Measurements from ENCODE around the gene CFTR. TPM values are rescaled to one million over a fixed set of nuclear protein-coding genes. Genes with fewer than 3 reads are reported as not detected.

The CFTR gene
- total RNA-seq, 1 experiment from 2014 or later, result 1.2 TPM

- Histone ChIP-seq H3K79me1 (ENCODE audit: insufficient read depth, low read depth, low read length, poor library complexity, severe bottlenecking) (no peaks in the 10 kb centered on the region), H3K23me2 (ENCODE audit: insufficient read length, low read depth, low read length, poor library complexity, severe bottlenecking) (no peaks in the 10 kb centered on the region), H4K91ac (ENCODE audit: insufficient read length, low read depth, low read length) (no peak overlapping the region), H2BK120ac (ENCODE audit: low read depth, low read length, poor library complexity, severe bottlenecking) (no peak overlapping the region), H4K5ac (ENCODE audit: insufficient read length, low read depth, low read length) (no peak overlapping the region), H3K4ac (ENCODE audit: low read depth, low read length) (no peak overlapping the region), H3K9me3 (ENCODE audit: control insufficient read depth, low read depth, low read length) (no peaks in the 10 kb centered on the region), H2AK5ac (ENCODE audit: insufficient read length, low read length) (no peak overlapping the region), H2AFZ (ENCODE audit: low read length) (no peak overlapping the region), H3K56ac (ENCODE audit: insufficient read length, low read depth, low read length) (no peak overlapping the region), H3K14ac (ENCODE audit: insufficient read depth, low read length) (no peak overlapping the region), H3K4me1 (ENCODE audit: insufficient read depth, low read length) (peaks cover 5% of the 10 kb centered on the region), H3K4me2 (ENCODE audit: insufficient read depth, insufficient read length, low read length) (no peak overlapping the region), H4K8ac (replicated peaks; ENCODE audit: insufficient read length, low read depth, low read length) (no peak overlapping the region), H4K20me1 (ENCODE audit: control insufficient read depth, insufficient read depth, insufficient read length) (no peaks in the 10 kb centered on the region), H3T11ph (ENCODE audit: low read length) (no peak overlapping the region), H2BK15ac (ENCODE audit: low read depth, low read length) (no peak overlapping the region), H3K9ac (ENCODE audit: extremely low read depth, insufficient read length, low read length) (no peak overlapping the region), H2BK20ac (ENCODE audit: low read depth, low read length, poor library complexity, severe bottlenecking) (no peak overlapping the region), H3K79me2 (ENCODE audit: insufficient read depth, low read length) (no peaks in the 10 kb centered on the region), H2BK12ac (ENCODE audit: insufficient read length, low read depth, low read length) (no peak overlapping the region), H2BK5ac (ENCODE audit: insufficient read length, low read length) (no peak overlapping the region), H3K27ac (ENCODE audit: insufficient read length, low read depth, low read length) (no peak overlapping the region), H3K18ac (ENCODE audit: insufficient read length, low read depth, low read length) (no peak overlapping the region), H3K23ac (ENCODE audit: insufficient read length, low read depth, low read length) (no peak overlapping the region), H3K27me3 (ENCODE audit: insufficient read depth, low read length) (no peaks in the 10 kb centered on the region)
- Mint-ChIP-seq H3K27me3 (ENCODE audit: low read depth) (peaks cover 13% of the 10 kb centered on the region), H3K27ac (no peak overlapping the region), H3K4me3 (no peak overlapping the region), H3K36me3 (ENCODE audit: insufficient read depth in 1 of 3, low read depth in 3 of 3) (peaks cover 0 to 14% (median 8%) of the 10 kb centered on the region in 3 experiments; a peak in 5 of 7 replicates), H3K9me3 (no peaks in the 10 kb centered on the region; a peak in 1 of 5 replicates), H3K4me1 (peaks cover 30 to 35% of the 10 kb centered on the region in 2 experiments)
- no peak for TF ChIP-seq CTCF (conservative IDR thresholded peaks at IDR 0.05)
- DNase-seq, result no peak
- no CpG with 5 or more reads among the region's 1 CpG for WGBS (ENCODE audit: extremely low coverage, insufficient read length, low lambda C conversion rate)
Measured at GRCh38 chr7:117654780-117655179, 175.0 kb downstream of the CFTR start.
